ENCODE data around the gene GRID1. TPM values are rescaled to one million over a fixed set of nuclear protein-coding genes. Genes with fewer than 3 reads are reported as not detected.

Gene GRID1
- total RNA-seq, 3 donors from 2014 or later: 0.61 to 1.9 (median 0.87) TPM

DNA sequence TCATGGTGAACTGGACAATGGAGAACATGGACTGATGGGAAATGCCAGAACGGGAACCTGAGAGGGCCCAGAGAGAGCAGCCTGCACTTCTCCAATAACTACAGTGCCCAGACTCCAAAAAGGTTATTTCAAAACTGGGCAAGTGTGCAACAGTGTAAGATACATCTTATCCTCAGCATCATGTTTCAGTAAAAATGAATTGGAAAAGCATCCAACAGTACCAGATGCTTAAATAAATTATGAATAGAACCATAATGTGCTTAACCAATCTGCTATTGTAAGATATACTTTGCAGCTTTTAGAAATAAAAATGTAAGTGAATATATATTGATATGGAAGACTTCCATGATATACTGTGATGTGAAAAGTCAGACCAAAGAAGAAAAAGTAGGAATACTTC lies 303.3 kb downstream of the GRID1 start:
- H3K9me3 ChIP-seq: no peaks in the 10 kb centered on the region

DNA sequence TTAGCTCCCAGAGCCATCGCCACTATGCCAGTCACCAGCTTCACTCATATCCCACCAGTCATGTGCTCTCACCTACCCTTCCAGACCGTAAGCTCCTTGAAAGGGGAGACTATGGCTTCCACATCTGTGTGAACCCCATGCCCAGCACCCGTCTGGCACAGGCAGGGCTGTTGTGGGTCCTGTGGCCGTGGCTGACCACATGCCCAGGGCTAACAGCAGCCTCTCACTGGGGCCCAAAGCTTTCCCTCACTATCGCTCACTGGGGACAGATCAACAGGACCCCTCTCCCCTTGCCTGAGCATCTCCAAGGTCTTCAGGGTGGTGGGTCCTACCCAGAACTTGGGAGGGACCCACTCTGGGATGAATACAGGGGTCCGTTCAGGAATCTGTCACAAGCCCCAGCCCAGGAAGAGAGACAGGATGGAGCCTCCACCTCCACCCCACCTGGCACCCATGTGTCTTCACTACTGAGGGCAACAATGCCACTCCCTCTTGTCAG lies 303.9 kb downstream of the GRID1 start:
- Histone ChIP-seq H3K9me3 (no peaks in the 10 kb centered on the region), H3K36me3 (ENCODE audit: low read depth) (no peaks in the 10 kb centered on the region), H3K4me1 (ENCODE audit: low read depth) (no peaks in the 10 kb centered on the region), H3K4me3 (no peak overlapping the region)
- ATAC-seq: no peak
- TF ChIP-seq, protein P1, sequence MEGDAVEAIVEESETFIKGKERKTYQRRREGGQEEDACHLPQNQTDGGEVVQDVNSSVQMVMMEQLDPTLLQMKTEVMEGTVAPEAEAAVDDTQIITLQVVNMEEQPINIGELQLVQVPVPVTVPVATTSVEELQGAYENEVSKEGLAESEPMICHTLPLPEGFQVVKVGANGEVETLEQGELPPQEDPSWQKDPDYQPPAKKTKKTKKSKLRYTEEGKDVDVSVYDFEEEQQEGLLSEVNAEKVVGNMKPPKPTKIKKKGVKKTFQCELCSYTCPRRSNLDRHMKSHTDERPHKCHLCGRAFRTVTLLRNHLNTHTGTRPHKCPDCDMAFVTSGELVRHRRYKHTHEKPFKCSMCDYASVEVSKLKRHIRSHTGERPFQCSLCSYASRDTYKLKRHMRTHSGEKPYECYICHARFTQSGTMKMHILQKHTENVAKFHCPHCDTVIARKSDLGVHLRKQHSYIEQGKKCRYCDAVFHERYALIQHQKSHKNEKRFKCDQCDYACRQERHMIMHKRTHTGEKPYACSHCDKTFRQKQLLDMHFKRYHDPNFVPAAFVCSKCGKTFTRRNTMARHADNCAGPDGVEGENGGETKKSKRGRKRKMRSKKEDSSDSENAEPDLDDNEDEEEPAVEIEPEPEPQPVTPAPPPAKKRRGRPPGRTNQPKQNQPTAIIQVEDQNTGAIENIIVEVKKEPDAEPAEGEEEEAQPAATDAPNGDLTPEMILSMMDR (IDR thresholded peaks at IDR 0.05): no peak
- intact Hi-C loops (cut with DNase I, micrococcal nuclease): no loop called here
- no peak for DNase-seq

More for the DNA sequence above, 303.3 kb downstream of the GRID1 start:
- no peak for ATAC-seq
- TF ChIP-seq, protein P1 (IDR thresholded peaks at IDR 0.05): no peak
- DNase-seq: no peak
- intact Hi-C loops (cut with DNase I, micrococcal nuclease): no loop called here
- H3K4me1 ChIP-seq (ENCODE audit: low read depth): no peaks in the 10 kb centered on the region
- H3K36me3 ChIP-seq (ENCODE audit: low read depth): no peaks in the 10 kb centered on the region
- H3K4me3 ChIP-seq: no peak overlapping the region

DNA sequence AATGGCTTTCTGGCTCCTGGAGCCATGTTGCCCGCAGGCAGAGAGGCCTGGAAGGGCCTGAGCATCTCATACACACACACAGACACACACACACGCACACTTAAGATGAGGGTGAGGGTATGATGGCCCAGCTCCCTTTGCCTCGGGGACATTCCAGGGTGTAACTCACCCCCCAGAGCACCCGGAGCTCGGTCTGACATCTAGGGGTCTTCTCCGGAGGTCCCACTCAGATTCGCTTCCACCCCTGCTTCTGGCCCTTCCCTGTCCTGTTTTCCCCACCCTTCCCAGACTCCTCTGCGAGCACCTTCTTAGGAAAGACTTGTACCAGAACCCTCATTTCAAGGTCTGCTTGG lies 304.4 kb downstream of the GRID1 start:
- Histone ChIP-seq H3K9me3 (no peaks in the 10 kb centered on the region), H3K4me1 (ENCODE audit: low read depth) (no peaks in the 10 kb centered on the region), H3K4me3 (no peak overlapping the region), H3K36me3 (ENCODE audit: low read depth) (no peaks in the 10 kb centered on the region)
- DNase-seq (no peak), ATAC-seq (no peak)
- TF ChIP-seq, protein P1 (IDR thresholded peaks at IDR 0.05): no peak
- intact Hi-C loops (cut with DNase I, micrococcal nuclease): no loop called here

DNA sequence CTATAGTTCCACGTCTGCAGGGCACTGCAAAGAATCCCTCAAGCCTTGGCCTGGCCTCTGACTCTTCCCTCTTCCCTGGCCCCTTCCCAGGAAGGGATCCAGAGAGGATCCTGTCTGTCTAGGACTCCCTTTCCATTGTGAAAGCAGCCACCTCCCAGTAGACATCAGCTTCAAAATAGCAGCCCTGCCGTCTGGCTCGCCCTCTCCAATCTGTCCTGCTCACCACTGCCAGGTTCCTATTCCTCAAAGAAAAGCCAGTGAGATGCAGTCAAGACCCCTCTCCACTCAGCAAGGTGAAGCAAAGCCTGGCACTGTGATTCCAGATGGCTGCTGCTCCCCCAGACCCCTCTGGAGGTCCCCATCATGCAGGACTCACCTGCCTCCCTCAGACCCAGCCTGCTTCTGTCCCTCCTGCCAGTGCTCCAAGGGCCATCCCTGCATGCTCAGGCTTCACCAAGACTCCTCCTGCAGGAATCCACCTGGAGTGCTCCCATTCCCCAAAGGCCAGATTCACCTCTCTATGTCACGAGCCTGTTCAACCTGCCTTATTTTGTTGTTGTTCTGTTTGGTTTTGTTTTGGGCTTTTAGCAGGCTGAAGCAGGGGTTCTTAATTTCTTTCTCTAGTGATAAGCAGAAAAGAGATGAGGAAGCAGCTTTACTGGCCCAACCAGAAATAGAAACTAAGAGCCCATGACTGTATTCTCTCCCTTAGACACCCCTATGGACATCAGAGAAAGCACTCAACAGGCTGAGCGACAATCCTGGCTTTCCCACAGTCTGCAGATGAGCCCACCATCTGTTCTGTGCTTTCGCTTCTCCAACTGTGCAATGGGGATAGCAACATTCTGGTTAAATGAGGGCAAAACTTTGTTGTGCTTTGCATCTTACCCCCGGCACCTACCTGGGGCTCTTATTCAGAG lies 305.1 kb downstream of the GRID1 start:
- TF ChIP-seq, protein P1 (IDR thresholded peaks at IDR 0.05): no peak
- no peak overlapping the region for H3K4me3 ChIP-seq
- no peaks in the 10 kb centered on the region for H3K9me3 ChIP-seq
- DNase-seq: no peak
- H3K4me1 ChIP-seq (ENCODE audit: low read depth): no peaks in the 10 kb centered on the region
- no peak for ATAC-seq
- intact Hi-C loops (cut with DNase I, micrococcal nuclease): no loop called here
- H3K36me3 ChIP-seq (ENCODE audit: low read depth): no peaks in the 10 kb centered on the region

DNA sequence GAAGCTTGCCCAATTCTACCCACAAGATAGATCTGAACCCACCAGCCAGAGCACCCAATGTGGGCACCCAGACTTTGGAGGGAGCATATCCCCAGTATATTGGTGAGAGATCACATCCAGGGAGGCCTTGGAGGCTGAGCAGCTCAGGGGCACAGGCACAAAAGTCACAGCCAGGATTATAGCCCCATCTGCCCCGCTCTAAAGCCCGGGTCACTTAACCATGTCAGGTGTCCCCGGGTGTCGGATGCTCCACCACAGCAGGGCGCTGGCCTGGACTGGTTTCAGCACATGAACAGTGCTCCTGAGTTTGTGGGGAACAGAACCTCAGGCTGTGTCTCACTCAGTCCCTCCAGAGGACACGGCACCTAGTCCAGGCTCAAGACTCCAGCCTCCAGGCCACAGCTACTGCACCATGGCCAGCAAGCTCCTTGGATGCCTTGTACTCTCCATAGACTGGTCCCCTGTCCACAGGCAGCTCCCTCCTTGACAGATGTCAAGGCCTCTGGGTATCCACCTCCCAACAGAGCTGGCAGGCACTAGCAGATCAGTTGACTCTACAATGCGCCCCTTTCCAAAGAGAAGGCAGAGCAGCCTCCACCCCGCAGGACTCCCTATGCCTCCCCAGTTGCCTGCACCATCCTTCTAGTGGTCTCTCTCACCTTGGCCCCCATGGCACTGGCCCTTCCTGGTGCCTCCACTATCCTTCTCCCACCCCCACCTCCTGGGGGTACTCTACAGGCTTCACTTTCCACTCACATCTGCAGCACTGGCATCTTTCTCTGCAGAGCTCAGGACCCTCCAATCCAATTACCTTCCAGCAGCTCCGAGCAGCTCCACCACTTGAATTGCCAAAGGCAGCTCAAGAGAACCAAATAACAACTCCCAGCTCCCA lies 306.0 kb downstream of the GRID1 start:
- intact Hi-C loops (cut with DNase I, micrococcal nuclease): no loop called here
- Histone ChIP-seq H3K36me3 (ENCODE audit: low read depth) (no peaks in the 10 kb centered on the region), H3K4me3 (no peak overlapping the region), H3K9me3 (no peaks in the 10 kb centered on the region), H3K4me1 (ENCODE audit: low read depth) (no peaks in the 10 kb centered on the region)
- DNase-seq: no peak
- TF ChIP-seq, protein P1 (IDR thresholded peaks at IDR 0.05): no peak
- no peak for ATAC-seq
